ENCODE data around the gene CHN2. TPM values are rescaled to one million over a fixed set of nuclear protein-coding genes. Genes with fewer than 3 reads are reported as not detected.

Gene CHN2
- total RNA-seq, 1 donor from 2014 or later: 6.6 TPM

GRCh38 chr7:29158795-29159423 lies 35.7 kb upstream of the CHN2 start:
- H3K36me3 ChIP-seq: no peaks in the 10 kb centered on the region
- TF ChIP-seq, protein P1, sequence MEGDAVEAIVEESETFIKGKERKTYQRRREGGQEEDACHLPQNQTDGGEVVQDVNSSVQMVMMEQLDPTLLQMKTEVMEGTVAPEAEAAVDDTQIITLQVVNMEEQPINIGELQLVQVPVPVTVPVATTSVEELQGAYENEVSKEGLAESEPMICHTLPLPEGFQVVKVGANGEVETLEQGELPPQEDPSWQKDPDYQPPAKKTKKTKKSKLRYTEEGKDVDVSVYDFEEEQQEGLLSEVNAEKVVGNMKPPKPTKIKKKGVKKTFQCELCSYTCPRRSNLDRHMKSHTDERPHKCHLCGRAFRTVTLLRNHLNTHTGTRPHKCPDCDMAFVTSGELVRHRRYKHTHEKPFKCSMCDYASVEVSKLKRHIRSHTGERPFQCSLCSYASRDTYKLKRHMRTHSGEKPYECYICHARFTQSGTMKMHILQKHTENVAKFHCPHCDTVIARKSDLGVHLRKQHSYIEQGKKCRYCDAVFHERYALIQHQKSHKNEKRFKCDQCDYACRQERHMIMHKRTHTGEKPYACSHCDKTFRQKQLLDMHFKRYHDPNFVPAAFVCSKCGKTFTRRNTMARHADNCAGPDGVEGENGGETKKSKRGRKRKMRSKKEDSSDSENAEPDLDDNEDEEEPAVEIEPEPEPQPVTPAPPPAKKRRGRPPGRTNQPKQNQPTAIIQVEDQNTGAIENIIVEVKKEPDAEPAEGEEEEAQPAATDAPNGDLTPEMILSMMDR (IDR thresholded peaks at IDR 0.05): no peak
- no peak for TF ChIP-seq EZH2 (IDR thresholded peaks at IDR 0.05)
- TF ChIP-seq EZH2phosphoT487 (IDR thresholded peaks at IDR 0.05): no peak
- H3K27me3 ChIP-seq: no peaks in the 10 kb centered on the region
- no peak overlapping the region for H3K9ac ChIP-seq
- no peaks in the 10 kb centered on the region for H3F3A ChIP-seq (ENCODE audit: low read depth)
- H3K27ac Mint-ChIP-seq: no peak overlapping the region
- H4K20me1 ChIP-seq (ENCODE audit: low read depth): no peaks in the 10 kb centered on the region
- no peaks in the 10 kb centered on the region for H3K9me3 Mint-ChIP-seq
- no peaks in the 10 kb centered on the region for H3K27me3 Mint-ChIP-seq (ENCODE audit: insufficient read depth, low read depth)
- H3K4me1 Mint-ChIP-seq: peaks cover 10% of the 10 kb centered on the region
- no peak for DNase-seq (ENCODE audit: low spot score)
- H3K79me2 ChIP-seq (ENCODE audit: low read depth): no peaks in the 10 kb centered on the region
- no peak overlapping the region for H3K4me3 ChIP-seq
- no peak overlapping the region for H3K4me3 Mint-ChIP-seq
- no peak overlapping the region for H3K4me2 ChIP-seq
- H3K36me3 Mint-ChIP-seq: no peaks in the 10 kb centered on the region
- H3K27ac ChIP-seq: no peak overlapping the region
- peaks cover 15% of the 10 kb centered on the region for H3K4me1 ChIP-seq
- H3K9me3 ChIP-seq (ENCODE audit: low read depth): no peaks in the 10 kb centered on the region
- H2AFZ ChIP-seq (replicated peaks): no peak overlapping the region

- no peak for DNase-seq (ENCODE audit: low spot score)
- H3K27ac ChIP-seq: no peak overlapping the region
- no peaks in the 10 kb centered on the region for H3F3A ChIP-seq (ENCODE audit: low read depth)
- TF ChIP-seq EZH2 (IDR thresholded peaks at IDR 0.05) (no peak), EZH2phosphoT487 (IDR thresholded peaks at IDR 0.05) (no peak)
- TF ChIP-seq, protein P1 (IDR thresholded peaks at IDR 0.05): no peak
- Mint-ChIP-seq H3K27ac (no peak overlapping the region), H3K4me1 (peaks cover 10% of the 10 kb centered on the region), H3K4me3 (no peak overlapping the region), H3K27me3 (ENCODE audit: insufficient read depth, low read depth) (no peaks in the 10 kb centered on the region), H3K36me3 (no peaks in the 10 kb centered on the region), H3K9me3 (no peaks in the 10 kb centered on the region)
- H3K79me2 ChIP-seq (ENCODE audit: low read depth): no peaks in the 10 kb centered on the region
- no peak overlapping the region for H3K9ac ChIP-seq
- H3K4me3 ChIP-seq: no peak overlapping the region
- no peak overlapping the region for H2AFZ ChIP-seq (replicated peaks)
- no peak overlapping the region for H3K4me2 ChIP-seq
- no peaks in the 10 kb centered on the region for H3K36me3 ChIP-seq
- no peaks in the 10 kb centered on the region for H3K9me3 ChIP-seq (ENCODE audit: low read depth)
- H4K20me1 ChIP-seq (ENCODE audit: low read depth): no peaks in the 10 kb centered on the region
- peaks cover 15% of the 10 kb centered on the region for H3K4me1 ChIP-seq
- no peaks in the 10 kb centered on the region for H3K27me3 ChIP-seq
Measured at GRCh38 chr7:29160080-29160479, 34.5 kb upstream of the CHN2 start.

GRCh38 chr7:29161231-29161630 lies 33.3 kb upstream of the CHN2 start:
- Histone ChIP-seq H3K4me2 (no peak overlapping the region), H2AFZ (replicated peaks) (no peak overlapping the region), H3K27ac (no peak overlapping the region), H3K27me3 (no peaks in the 10 kb centered on the region), H3F3A (ENCODE audit: low read depth) (no peaks in the 10 kb centered on the region), H3K4me3 (no peak overlapping the region), H3K9ac (no peak overlapping the region), H4K20me1 (ENCODE audit: low read depth) (no peaks in the 10 kb centered on the region), H3K9me3 (ENCODE audit: low read depth) (no peaks in the 10 kb centered on the region), H3K79me2 (ENCODE audit: low read depth) (no peaks in the 10 kb centered on the region), H3K4me1 (peaks cover 15% of the 10 kb centered on the region), H3K36me3 (no peaks in the 10 kb centered on the region)
- H3K27me3 Mint-ChIP-seq (ENCODE audit: insufficient read depth, low read depth): no peaks in the 10 kb centered on the region
- peaks cover 1% of the 10 kb centered on the region for H3K36me3 Mint-ChIP-seq
- no peak for DNase-seq (ENCODE audit: low spot score)
- no peaks in the 10 kb centered on the region for H3K9me3 Mint-ChIP-seq
- no peak overlapping the region for H3K27ac Mint-ChIP-seq
- H3K4me1 Mint-ChIP-seq: peaks cover 10% of the 10 kb centered on the region
- TF ChIP-seq EZH2phosphoT487 (IDR thresholded peaks at IDR 0.05): no peak
- TF ChIP-seq, protein P1 (IDR thresholded peaks at IDR 0.05): no peak
- no peak overlapping the region for H3K4me3 Mint-ChIP-seq
